Natural killer cell (primary cell): ENCODE results near the gene IZUMO1. TPM values are rescaled to one million over a fixed set of nuclear protein-coding genes. Genes with fewer than 3 reads are reported as not detected.
A peak's percentile ranks its signal among the peaks of the same experiment; 100 is the strongest.

Experiments
- ATAC-seq, 3 donors: fragments of 150-1000 bp in 2 of 3; fragments of 200-7000 bp in 1 of 3; cut with Tn5 transposase; 1 replicate in 1 of 3; 2 replicates in 2 of 3; pipeline ENCODE4 v1.10.0; 2021; ENCODE audit warnings: mild to moderate bottlenecking in 2 of 3, moderate library complexity in 2 of 3
- DNase-seq, 2 donors: peaks; one replicate each; pipeline versions ENCODE4 v3.0.0 to v3.0.0-alpha.2; 2013 to 2021; ENCODE audit warnings: mixed read lengths in 1 of 2
- H3K27ac ChIP-seq: one replicate; pipeline ENCODE4 v1.5.1; 2013; ENCODE audit warnings: mild to moderate bottlenecking, low read length
- H3K27me3 ChIP-seq: one replicate; pipeline ENCODE4 v1.6.1; 2013; ENCODE audit warnings: low read length; ENCODE audit not compliant: control insufficient read depth, insufficient read depth
- H3K36me3 ChIP-seq: one replicate; pipeline ENCODE4 v1.6.1; 2013; ENCODE audit warnings: low read length; ENCODE audit not compliant: control insufficient read depth, insufficient read depth
- H3K4me1 ChIP-seq: one replicate; pipeline ENCODE4 v1.6.1; 2013; ENCODE audit warnings: low read length; ENCODE audit not compliant: control insufficient read depth, insufficient read depth
- H3K4me3 ChIP-seq: one replicate; pipeline ENCODE4 v1.5.1; 2013; ENCODE audit warnings: low read length
- H3K9me3 ChIP-seq: one replicate; pipeline ENCODE4 v1.6.1; 2013; ENCODE audit warnings: low read length; ENCODE audit not compliant: control insufficient read depth, insufficient read depth
- H3K27ac Mint-ChIP-seq, 2 donors: one replicate each; pipeline ENCODE4 v1.8.0; 2022; ENCODE audit warnings: mild to moderate bottlenecking in 2 of 2, mixed read lengths in 2 of 2, moderate library complexity in 1 of 2
- H3K27me3 Mint-ChIP-seq, 2 donors: one replicate each; pipeline ENCODE4 v1.8.0; 2022; ENCODE audit warnings: low read depth in 2 of 2, mixed read lengths in 2 of 2
- H3K36me3 Mint-ChIP-seq: one replicate; pipeline ENCODE4 v1.8.0; 2022; ENCODE audit warnings: mixed read lengths
- H3K4me1 Mint-ChIP-seq, 2 donors: one replicate each; pipeline ENCODE4 v1.8.0; 2022; ENCODE audit warnings: mixed read lengths in 2 of 2
- H3K4me3 Mint-ChIP-seq: one replicate; pipeline ENCODE4 v1.8.0; 2022; ENCODE audit warnings: mild to moderate bottlenecking, moderate library complexity, mixed read lengths
- H3K9me3 Mint-ChIP-seq, 2 donors: one replicate each; pipeline ENCODE4 v1.8.0; 2022; ENCODE audit warnings: mixed read lengths in 2 of 2
- CTCF ChIP-seq: fragments of 200-600 bp; IDR thresholded peaks from one replicate; pipeline ENCODE4 v1.8.0; 2022; ENCODE audit warnings: antibody characterized with exemption
- WGBS: methylation state at CpG from one replicate; pipeline ENCODE4 v1.1.7; 2013; ENCODE audit warnings: missing lambda C conversion rate; ENCODE audit not compliant: insufficient coverage; 5-methylcytosine and 5-hydroxymethylcytosine counted together
- intact Hi-C: fragments of 100-400 bp; cut with micrococcal nuclease; formaldehyde crosslinking; loops from one replicate; pipeline ENCODE4 v1.14.2; 2022
- total RNA-seq, 4 donors: library from RNA; stranded (reverse); fragments of 120-200 nt in 1 of 4; gene quantifications; one replicate each; pipeline versions ENCODE4 v1.2.3 to v1.2.4, GENCODE V29; 2013 to 2022

The IZUMO1 gene
- total RNA-seq, 3 donors from 2014 or later (not counting 1 experiment from before 2014, with no cell fraction given) = not detected

DNA sequence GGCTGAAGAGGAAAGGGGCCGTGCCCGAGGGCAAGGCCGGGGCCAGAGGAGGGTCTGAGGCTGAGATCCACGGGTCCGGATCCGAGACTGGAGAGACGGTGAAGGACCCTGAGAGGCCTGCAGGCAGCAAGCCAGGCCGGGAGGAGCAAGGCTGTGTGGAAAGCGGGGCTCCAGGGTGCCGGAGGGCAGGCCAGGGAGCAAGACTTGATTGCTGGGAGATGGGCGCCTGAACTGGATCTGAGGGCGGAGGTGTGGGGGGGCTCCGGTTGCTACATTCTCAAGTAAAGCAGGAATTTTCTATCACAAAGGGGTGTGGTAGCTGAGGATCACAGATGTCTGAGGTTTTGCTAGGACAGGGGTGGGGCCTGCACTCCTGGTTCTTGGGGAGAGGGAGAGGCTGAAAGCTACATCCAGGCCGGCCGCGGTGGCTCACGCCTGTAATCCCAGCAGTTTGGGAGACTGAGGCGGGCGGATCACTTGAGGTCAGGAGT, 31.0 kb downstream of the IZUMO1 start:
- no peak for ATAC-seq
- intact Hi-C loops = no loop called here
- Mint-ChIP-seq H3K4me3 (no peak overlapping the region), H3K9me3 (no peaks in the 10 kb centered on the region), H3K4me1 (peaks cover 3 to 29% of the 10 kb centered on the region in 2 donors), H3K27ac (no peak overlapping the region), H3K27me3 (no peaks in the 10 kb centered on the region), H3K36me3 (no peaks in the 10 kb centered on the region)
- no peaks in the 10 kb centered on the region for H3K27me3 ChIP-seq
- TF ChIP-seq CTCF = no peak
- no peaks in the 10 kb centered on the region for H3K9me3 ChIP-seq
- no peak for DNase-seq
- H3K4me1 ChIP-seq = peaks cover 27% of the 10 kb centered on the region
- no peaks in the 10 kb centered on the region for H3K36me3 ChIP-seq
- no peak overlapping the region for H3K4me3 ChIP-seq
- 94% methylated on average over 19 of the region's 19 CpGs for WGBS
- H3K27ac ChIP-seq = no peak overlapping the region

- H3K27me3 Mint-ChIP-seq = no peaks in the 10 kb centered on the region
- Histone ChIP-seq H3K36me3 (no peaks in the 10 kb centered on the region), H3K27me3 (no peaks in the 10 kb centered on the region), H3K9me3 (no peaks in the 10 kb centered on the region), H3K4me1 (peaks cover 21% of the 10 kb centered on the region), H3K4me3 (peak overlapping the region; percentile 76), H3K27ac (peak overlapping the region; percentile 91)
- no peak for ATAC-seq
- no peaks in the 10 kb centered on the region for H3K36me3 Mint-ChIP-seq
- DNase-seq = no peak
- H3K4me3 Mint-ChIP-seq = peak overlapping the region; percentile 83
- 67% methylated on average over 26 of the region's 26 CpGs for WGBS
- H3K27ac Mint-ChIP-seq = peak overlapping the region; percentile 58 to 68
- TF ChIP-seq CTCF = no peak
- intact Hi-C loops = loop anchor here (1.0 kb wide), 1 partner anchor 23 kb away; no protein-coding TSS in a partner anchor
- no peaks in the 10 kb centered on the region for H3K9me3 Mint-ChIP-seq
- peaks cover 0 to 25% of the 10 kb centered on the region in 2 donors for H3K4me1 Mint-ChIP-seq
Measured at GRCh38 chr19:48714759-48715675, 31.7 kb downstream of the IZUMO1 start.

GRCh38 chr19:48713864-48714755, 32.6 kb downstream of the IZUMO1 start:
- H3K36me3 ChIP-seq = no peaks in the 10 kb centered on the region
- intact Hi-C loops = loop anchor here (1.0 kb wide), 1 partner anchor 24 kb away; no protein-coding TSS in a partner anchor
- WGBS = under 1% methylated on average over 67 of the region's 67 CpGs

More at GRCh38 chr19:48713864-48714755, 32.6 kb downstream of the IZUMO1 start:
- Mint-ChIP-seq H3K9me3 (no peaks in the 10 kb centered on the region), H3K4me3 (peak overlapping the region; percentile 83), H3K27me3 (no peaks in the 10 kb centered on the region), H3K27ac (peak overlapping the region; percentile 58 to 68), H3K4me1 (peaks cover 0 to 25% of the 10 kb centered on the region in 2 donors), H3K36me3 (no peaks in the 10 kb centered on the region)
- peaks cover 21% of the 10 kb centered on the region for H3K4me1 ChIP-seq
- H3K9me3 ChIP-seq = no peaks in the 10 kb centered on the region
- H3K27me3 ChIP-seq = no peaks in the 10 kb centered on the region
- ATAC-seq = peak; percentile 90 to 96 (median 91)
- DNase-seq = peak; percentile 97 to 98
- H3K4me3 ChIP-seq = peak overlapping the region; percentile 78
- TF ChIP-seq CTCF = no peak
- peak overlapping the region; percentile 91 for H3K27ac ChIP-seq
